Measurements from ENCODE around the gene BNIPL. TPM values are rescaled to one million over a fixed set of nuclear protein-coding genes. Genes with fewer than 3 reads are reported as not detected.

BNIPL gene
- total RNA-seq, 6 experiments from 2014 or later: 0.12 to 0.76 (median 0.42) TPM; not detected in 1

DNA sequence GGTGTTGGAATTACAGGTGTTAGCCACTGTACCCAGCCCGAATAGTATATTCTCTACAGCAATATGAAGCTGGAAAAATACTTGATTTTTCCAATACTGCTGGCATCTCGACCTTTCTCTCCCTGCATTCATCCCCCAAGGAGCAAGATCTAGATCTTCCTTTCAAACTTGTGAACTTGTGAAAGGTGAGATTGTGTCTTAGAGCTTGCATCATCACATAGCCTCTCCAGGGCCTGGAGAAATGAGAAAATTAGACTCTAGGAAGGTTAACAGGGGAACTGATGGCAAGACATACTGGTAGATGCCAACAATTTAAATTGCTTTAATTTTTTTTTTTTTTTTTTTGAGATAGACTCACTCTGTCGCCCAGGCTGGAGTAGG lies 26.1 kb upstream of the BNIPL start:
- WGBS (ENCODE audit: insufficient coverage, low coverage, low lambda C conversion rate, missing lambda C conversion rate): 96% methylated on average over 3 of the region's 3 CpGs
- no peak overlapping the region for H3K4me3 ChIP-seq
- H3K27ac ChIP-seq: no peak overlapping the region
- ATAC-seq (no peak), DNase-seq (no peak)
- no peaks in the 10 kb centered on the region for H3K9me3 ChIP-seq
- H3K27me3 ChIP-seq: no peaks in the 10 kb centered on the region
- H3K36me3 ChIP-seq: no peaks in the 10 kb centered on the region
- peaks cover 0 to 69% (median 27%) of the 10 kb centered on the region in 4 donors for H3K4me1 ChIP-seq
- TF ChIP-seq POLR2A (IDR thresholded peaks at IDR 0.05): no peak
- no peak for TF ChIP-seq CTCF (IDR thresholded peaks at IDR 0.05)
- intact Hi-C loops (cut with DNase I): no loop called here

DNA sequence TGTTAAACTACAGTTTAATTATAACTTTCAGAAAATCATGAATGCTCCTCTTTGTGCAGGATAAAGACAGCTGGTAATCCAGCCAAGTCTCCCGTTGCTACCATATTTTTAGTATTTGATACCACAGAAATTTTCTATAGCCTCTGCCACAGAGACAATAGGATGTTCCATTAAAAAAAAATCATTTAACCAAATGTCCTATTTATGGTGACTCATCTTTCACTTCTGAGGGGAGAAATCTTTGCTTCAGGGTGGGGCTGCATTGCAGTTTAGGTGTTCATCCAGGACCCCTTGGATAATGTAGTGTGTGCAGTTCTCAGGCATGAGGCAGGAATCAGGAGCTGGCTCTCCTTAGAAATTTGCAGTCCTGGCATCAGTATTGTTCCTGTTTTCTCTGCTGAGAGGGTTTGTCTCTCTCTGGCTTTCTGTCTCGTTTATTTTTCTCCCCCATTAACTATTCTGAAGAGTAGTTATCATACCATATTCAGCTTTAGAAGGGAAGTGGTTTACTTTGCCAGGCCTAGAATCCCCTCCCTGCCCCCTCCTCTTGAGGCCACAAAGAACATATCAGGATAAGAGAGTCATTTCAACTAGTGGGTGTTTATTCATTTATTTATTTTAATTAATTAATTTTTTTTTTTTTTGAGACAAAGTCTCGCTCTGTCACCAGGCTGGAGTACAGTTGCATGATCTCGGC lies 25.1 kb upstream of the BNIPL start:
- Histone ChIP-seq H3K4me1 (peaks cover 0 to 65% (median 27%) of the 10 kb centered on the region in 4 donors), H3K36me3 (no peaks in the 10 kb centered on the region), H3K4me3 (no peak overlapping the region), H3K27ac (peak overlapping the region in 1 of 3 donors; percentile 77), H3K27me3 (no peaks in the 10 kb centered on the region), H3K9me3 (no peaks in the 10 kb centered on the region)
- TF ChIP-seq POLR2A (IDR thresholded peaks at IDR 0.05) (no peak), CTCF (IDR thresholded peaks at IDR 0.05) (no peak)
- ATAC-seq: no peak
- WGBS (ENCODE audit: insufficient coverage, low coverage, low lambda C conversion rate, missing lambda C conversion rate): 52% methylated on average over 4 of the region's 4 CpGs
- no peak for DNase-seq
- intact Hi-C loops (cut with DNase I): no loop called here

- DNase-seq (peak; percentile 51 to 83 (median 73)), ATAC-seq (peak; percentile 58 to 79 (median 74))
- TF ChIP-seq POLR2A (IDR thresholded peaks at IDR 0.05) (no peak), CTCF (IDR thresholded peaks at IDR 0.05) (no peak)
- intact Hi-C loops (cut with DNase I): no loop called here
- Histone ChIP-seq H3K27ac (peak overlapping the region; percentile 77 to 80 (median 77)), H3K4me3 (peak overlapping the region in 2 of 3 donors; percentile 10 to 31), H3K4me1 (peaks cover 0 to 54% (median 22%) of the 10 kb centered on the region in 4 donors), H3K36me3 (peaks cover 0 to 9% (median 1%) of the 10 kb centered on the region in 4 donors), H3K9me3 (no peaks in the 10 kb centered on the region), H3K27me3 (no peaks in the 10 kb centered on the region)
- WGBS (ENCODE audit: insufficient coverage, low coverage, low lambda C conversion rate, missing lambda C conversion rate): 33% methylated on average over 9 of the region's 14 CpGs
Measured at GRCh38 chr1:151012684-151013471, 23.5 kb upstream of the BNIPL start.

GRCh38 chr1:151013518-151013917 lies 22.9 kb upstream of the BNIPL start:
- 9% methylated on average over 2 of the region's 2 CpGs for WGBS (ENCODE audit: insufficient coverage, low coverage, low lambda C conversion rate, missing lambda C conversion rate)
- Histone ChIP-seq H3K27ac (peak overlapping the region; percentile 77 to 80 (median 77)), H3K9me3 (no peaks in the 10 kb centered on the region), H3K4me1 (peaks cover 0 to 52% (median 22%) of the 10 kb centered on the region in 4 donors), H3K27me3 (no peaks in the 10 kb centered on the region), H3K36me3 (peaks cover 0 to 15% (median 5%) of the 10 kb centered on the region in 4 donors), H3K4me3 (peak overlapping the region in 1 of 3 donors; percentile 31)
- ATAC-seq (peak; percentile 17 to 56 (median 31)), DNase-seq (no peak)
- TF ChIP-seq POLR2A (IDR thresholded peaks at IDR 0.05) (no peak), CTCF (IDR thresholded peaks at IDR 0.05) (no peak)
- intact Hi-C loops (cut with DNase I): no loop called here
